OCI-LY7 (cell line): ENCODE measurements around the gene PLXNA3. TPM values are rescaled to one million over a fixed set of nuclear protein-coding genes. Genes with fewer than 3 reads are reported as not detected.

Experiments used
- BruUV-seq: library from RNA; stranded (reverse); fragments of 400-500 nt; replicated peaks from 2 replicates; lab custom pipeline; 2021; lab: Mats Ljungman, UMichigan
- CTCF ChIA-PET: fragments of 300-600 bp; sonication (Branson Sonifier 250); formaldehyde crosslinking; loops from one replicate; lab custom pipeline; 2022; ENCODE audit warnings: antibody characterized with exemption; ENCODE audit not compliant: unreplicated experiment; lab: Charles Lee
- POLR2A ChIA-PET: fragments of 300-600 bp; sonication (Branson Sonifier 250); formaldehyde crosslinking; loops from one replicate; lab custom pipeline; 2022; ENCODE audit warnings: antibody characterized with exemption; lab: Charles Lee
- DNase-seq: peaks from one replicate; pipeline ENCODE4 v3.0.0-alpha.2; 2015; ENCODE audit warnings: low spot score
- H2AFZ ChIP-seq: fragments of 200-600 bp; sonication (generic), shearing (Covaris generic); 2 replicates; pipeline ENCODE4 v1.6.1; 2014; ENCODE audit warnings: mild to moderate bottlenecking, antibody characterized with exemption, low read length, moderate library complexity
- H3K27ac ChIP-seq: fragments of 200-600 bp; sonication (generic); 2 replicates; pipeline ENCODE4 v1.5.1; 2014; ENCODE audit warnings: mixed run types, low read depth, mild to moderate bottlenecking, moderate library complexity, low read length, inconsistent platforms; ENCODE audit not compliant: poor library complexity, severe bottlenecking
- H3K36me3 ChIP-seq: fragments of 200-600 bp; sonication (generic); 2 replicates; pipeline ENCODE4 v1.6.1; 2014; ENCODE audit warnings: mild to moderate bottlenecking, antibody characterized with exemption, low read length, moderate library complexity, mixed read lengths; ENCODE audit not compliant: insufficient read depth
- H3K4me1 ChIP-seq: fragments of 200-600 bp; sonication (generic); 2 replicates; pipeline ENCODE4 v1.5.1; 2014; ENCODE audit warnings: mild to moderate bottlenecking, low read length; ENCODE audit not compliant: insufficient read depth, poor library complexity, severe bottlenecking
- H3K4me2 ChIP-seq: fragments of 200-600 bp; sonication (generic); 2 replicates; pipeline ENCODE4 v1.6.1; 2014; ENCODE audit warnings: mild to moderate bottlenecking, low read length
- H3K4me3 ChIP-seq: fragments of 200-600 bp; sonication (generic); 2 replicates; pipeline ENCODE4 v1.5.1; 2014; ENCODE audit warnings: mild to moderate bottlenecking, low read depth, low read length; ENCODE audit not compliant: poor library complexity, severe bottlenecking
- H3K79me2 ChIP-seq: fragments of 200-600 bp; sonication (generic); 2 replicates; pipeline ENCODE4 v1.6.1; 2016; ENCODE audit warnings: low read depth, mild to moderate bottlenecking, low read length, moderate library complexity, mixed read lengths; ENCODE audit not compliant: insufficient read depth
- H3K9me2 ChIP-seq: fragments of 200-600 bp; sonication (generic); 2 replicates; pipeline ENCODE4 v1.6.1; 2016; ENCODE audit warnings: mild to moderate bottlenecking, low read length, mixed read lengths; ENCODE audit not compliant: insufficient read depth
- H3K9me3 ChIP-seq: fragments of 200-600 bp; sonication (generic); 2 replicates; pipeline ENCODE4 v1.6.1; 2014; ENCODE audit warnings: mild to moderate bottlenecking, mixed run types, low read length, mixed read lengths
- H4K20me1 ChIP-seq: fragments of 200-600 bp; sonication (generic); 2 replicates; pipeline ENCODE4 v1.6.1; 2014; ENCODE audit warnings: mild to moderate bottlenecking, antibody characterized with exemption, low read length, moderate library complexity, mixed read lengths; ENCODE audit not compliant: insufficient read depth
- EZH2phosphoT487 ChIP-seq: fragments of 200-600 bp; sonication (generic); IDR thresholded peaks from 2 replicates; pipeline ENCODE4 v1.6.1; 2018; ENCODE audit warnings: low read depth, borderline replicate concordance, mild to moderate bottlenecking, mixed run types, antibody characterized with exemption, low read length, moderate library complexity, mixed read lengths
- intact Hi-C: fragments of 100-400 bp; cut with micrococcal nuclease; formaldehyde crosslinking; loops from one replicate; pipeline ENCODE4 v1.10.0; 2022; ENCODE audit not compliant: unreplicated experiment
- total RNA-seq, 2 experiments: library from RNA; depleted of rRNA in 1 of 2; stranded (reverse); fragments of >200 nt in 1 of 2; shearing (Covaris generic) in 1 of 2; gene quantifications; 2 replicates each; pipeline ENCODE4 v1.2.3, GENCODE V29; 2014 to 2022
- TF ChIP-seq, protein P1 (sequence below): fragments of 200-600 bp; sonication (generic); conservative IDR thresholded peaks from 2 replicates; pipeline ENCODE4 v1.5.1; 2014; ENCODE audit warnings: mild to moderate bottlenecking, antibody characterized with exemption, low read length, moderate library complexity, mixed read lengths

PLXNA3 gene
- total RNA-seq, 2 experiments from 2014 or later: 5.6 to 8.0 TPM

GRCh38 chrX:154436374-154436982 lies 21.6 kb upstream of the PLXNA3 start:
- H3K4me3 ChIP-seq: peak overlapping the region; percentile 83

DNA sequence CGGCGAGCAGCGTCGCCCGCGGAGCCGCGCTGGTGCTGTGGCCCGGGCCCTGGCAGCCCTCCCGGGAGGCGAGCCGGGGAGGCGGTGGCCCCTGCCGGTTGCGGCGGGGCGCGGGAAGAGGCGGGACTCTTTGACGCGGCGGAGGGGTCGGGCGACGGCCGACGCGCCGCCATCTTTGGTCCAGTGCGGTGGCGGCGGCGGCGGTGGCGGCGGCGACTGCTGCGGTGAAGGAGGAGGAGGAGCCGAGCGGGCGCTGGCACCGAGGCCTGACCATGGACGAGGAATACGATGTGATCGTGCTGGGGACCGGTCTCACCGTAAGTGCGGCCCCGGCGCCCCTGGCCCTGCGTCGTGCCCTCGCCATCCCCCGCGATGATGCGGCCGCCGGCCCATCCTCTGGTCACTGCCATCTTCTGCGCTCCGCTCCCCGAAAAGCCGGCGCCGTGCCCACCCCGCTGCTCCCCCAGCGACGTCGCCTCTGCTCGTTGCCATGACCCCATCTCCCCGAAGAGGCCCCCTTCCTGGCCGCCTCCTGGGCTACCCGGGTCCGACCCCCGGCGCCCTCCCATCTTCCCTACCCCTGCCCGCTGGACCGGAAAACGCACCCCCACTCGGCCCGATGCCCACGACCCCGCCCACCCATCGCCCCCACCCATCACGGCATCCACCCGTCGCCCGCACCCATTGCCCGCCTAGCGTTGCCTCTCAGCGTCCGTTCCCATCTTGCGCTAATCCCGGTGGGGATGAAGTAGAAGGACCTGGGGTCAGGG lies 20.9 kb upstream of the PLXNA3 start, which contains the start of gene GDI1:
Gene GDI1, plus strand, starts transcription at position 172 of the 770 bp plus-strand sequence. Its CDS starts 101 bp downstream, at position 273.
- Histone ChIP-seq H3K4me1 (peaks cover 15% of the 10 kb centered on the region), H3K4me3 (peak within 1 kb of the TSS; percentile 83), H4K20me1 (no peaks in the 10 kb centered on the region), H3K4me2 (peak within 1 kb of the TSS; percentile 95), H3K36me3 (peaks cover 35% of the 10 kb centered on the region; the same call in 1 of the 2 replicates), H3K79me2 (peaks cover 17% of the 10 kb centered on the region), H3K9me2 (no peaks in the 10 kb centered on the region), H3K9me3 (no peaks in the 10 kb centered on the region), H3K27ac (no peak within 1 kb of the TSS), H2AFZ (peak within 1 kb of the TSS; percentile 54; the same call in 1 of the 2 replicates)
- no TSS peak for BruUV-seq
- peak; percentile 56 for DNase-seq
- intact Hi-C loops: loop anchor here (1.0 kb wide), 1 partner anchor 25 kb away; no protein-coding TSS in a partner anchor
- CTCF ChIA-PET: no interaction called here
- TF ChIP-seq, protein P1, sequence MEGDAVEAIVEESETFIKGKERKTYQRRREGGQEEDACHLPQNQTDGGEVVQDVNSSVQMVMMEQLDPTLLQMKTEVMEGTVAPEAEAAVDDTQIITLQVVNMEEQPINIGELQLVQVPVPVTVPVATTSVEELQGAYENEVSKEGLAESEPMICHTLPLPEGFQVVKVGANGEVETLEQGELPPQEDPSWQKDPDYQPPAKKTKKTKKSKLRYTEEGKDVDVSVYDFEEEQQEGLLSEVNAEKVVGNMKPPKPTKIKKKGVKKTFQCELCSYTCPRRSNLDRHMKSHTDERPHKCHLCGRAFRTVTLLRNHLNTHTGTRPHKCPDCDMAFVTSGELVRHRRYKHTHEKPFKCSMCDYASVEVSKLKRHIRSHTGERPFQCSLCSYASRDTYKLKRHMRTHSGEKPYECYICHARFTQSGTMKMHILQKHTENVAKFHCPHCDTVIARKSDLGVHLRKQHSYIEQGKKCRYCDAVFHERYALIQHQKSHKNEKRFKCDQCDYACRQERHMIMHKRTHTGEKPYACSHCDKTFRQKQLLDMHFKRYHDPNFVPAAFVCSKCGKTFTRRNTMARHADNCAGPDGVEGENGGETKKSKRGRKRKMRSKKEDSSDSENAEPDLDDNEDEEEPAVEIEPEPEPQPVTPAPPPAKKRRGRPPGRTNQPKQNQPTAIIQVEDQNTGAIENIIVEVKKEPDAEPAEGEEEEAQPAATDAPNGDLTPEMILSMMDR: no peak
- TF ChIP-seq EZH2phosphoT487: no peak
- POLR2A ChIA-PET: no interaction called here

More at GRCh38 chrX:154436374-154436982, 21.6 kb upstream of the PLXNA3 start:
- Histone ChIP-seq H3K79me2 (peaks cover 17% of the 10 kb centered on the region), H4K20me1 (no peaks in the 10 kb centered on the region), H3K27ac (no peak overlapping the region), H3K9me3 (no peaks in the 10 kb centered on the region), H3K36me3 (peaks cover 33% of the 10 kb centered on the region; the same call in 1 of the 2 replicates), H3K4me1 (peaks cover 15% of the 10 kb centered on the region), H3K4me2 (peak overlapping the region; percentile 61), H3K9me2 (no peaks in the 10 kb centered on the region), H2AFZ (peak overlapping the region; percentile 54; the same call in 1 of the 2 replicates)
- TF ChIP-seq, protein P1: no peak
- TF ChIP-seq EZH2phosphoT487: no peak
- intact Hi-C loops: loop anchor here (1.0 kb wide), 1 partner anchor 24 kb away; no protein-coding TSS in a partner anchor
- BruUV-seq: no TSS peak
- POLR2A ChIA-PET: no interaction called here
- CTCF ChIA-PET: no interaction called here
- peak; percentile 67 for DNase-seq
